HepG2 (cell line): ENCODE data around the gene WIZ. TPM values are rescaled to one million over a fixed set of nuclear protein-coding genes. Genes with fewer than 3 reads are reported as not detected.

Source experiments
- ADNP ChIP-seq: sonication (generic); formaldehyde crosslinking; IDR thresholded peaks from 2 replicates; pipeline ENCODE4 v1.4.0; 2020; ENCODE audit warnings: missing genetic modification reagents
- GABPB1 ChIP-seq: IDR thresholded peaks from 2 replicates; pipeline ENCODE4 v1.6.1; 2016; ENCODE audit warnings: mild to moderate bottlenecking, missing genetic modification reagents, moderate library complexity, missing compliant biosample characterization
- HOXD1 ChIP-seq: sonication (generic); formaldehyde crosslinking; IDR thresholded peaks from 2 replicates; pipeline ENCODE4 v1.5.0; 2020; ENCODE audit warnings: missing genetic modification reagents
- KLF13 ChIP-seq: sonication (generic); formaldehyde crosslinking; IDR thresholded peaks from 2 replicates; pipeline ENCODE4 v1.4.0; 2020; ENCODE audit warnings: mild to moderate bottlenecking, missing genetic modification reagents
- MAZ ChIP-seq, 2 experiments: sonication (generic) in 1 of 2; formaldehyde crosslinking in 1 of 2; IDR thresholded peaks; 2 replicates each; pipeline versions ENCODE4 v1.5.0 to v1.6.1; 2012 to 2020; ENCODE audit warnings: low read depth in 2 of 2, mild to moderate bottlenecking in 2 of 2, borderline replicate concordance in 1 of 2, improper control_type of control experiment in 1 of 2, low read length in 1 of 2, missing genetic modification reagents in 1 of 2, moderate library complexity in 1 of 2
- PLRG1 ChIP-seq: fragments of 450-650 bp; conservative IDR thresholded peaks from 2 replicates; pipeline ENCODE4 v1.6.1; 2016
- RBM22 ChIP-seq: fragments of 200-400 bp; formaldehyde crosslinking; optimal IDR thresholded peaks from 2 replicates; pipeline ENCODE3; 2017; ENCODE audit warnings: mild to moderate bottlenecking, low read length, moderate library complexity
- RCOR2 ChIP-seq: IDR thresholded peaks from 2 replicates; pipeline ENCODE4 v1.6.1; 2016; ENCODE audit warnings: missing biosample characterization, missing genetic modification reagents
- TBL1XR1 ChIP-seq: fragments of 150-350 bp; IDR thresholded peaks from 2 replicates; pipeline ENCODE4 v1.6.1; 2014; ENCODE audit warnings: borderline replicate concordance, low read length; ENCODE audit not compliant: partially characterized antibody
- TOE1 ChIP-seq: sonication (generic); formaldehyde crosslinking; IDR thresholded peaks from 2 replicates; pipeline ENCODE4 v1.4.0; 2020; ENCODE audit warnings: mild to moderate bottlenecking, missing genetic modification reagents
- TP53 ChIP-seq: sonication (generic); formaldehyde crosslinking; conservative IDR thresholded peaks from 2 replicates; pipeline ENCODE4 v1.4.0; 2020; ENCODE audit warnings: missing genetic modification reagents
- WIZ ChIP-seq: sonication (generic); formaldehyde crosslinking; IDR thresholded peaks from 2 replicates; pipeline ENCODE4 v1.5.1; 2020; ENCODE audit warnings: mild to moderate bottlenecking, missing genetic modification reagents
- ZFX ChIP-seq: sonication (generic); formaldehyde crosslinking; IDR thresholded peaks from 2 replicates; pipeline ENCODE4 v1.4.0; 2020; ENCODE audit warnings: mild to moderate bottlenecking, low read depth, missing genetic modification reagents, moderate library complexity
- ZNF124 ChIP-seq: sonication (generic); formaldehyde crosslinking; IDR thresholded peaks from 2 replicates; pipeline ENCODE4 v1.4.0; 2020; ENCODE audit warnings: missing genetic modification reagents
- ZNF160 ChIP-seq: sonication (generic); formaldehyde crosslinking; IDR thresholded peaks from 2 replicates; pipeline ENCODE4 v1.8.0; 2022; ENCODE audit warnings: mild to moderate bottlenecking, inconsistent platforms, missing genetic modification reagents
- ZNF24 ChIP-seq: fragments of 450-650 bp; IDR thresholded peaks from 2 replicates; pipeline ENCODE4 v1.6.1; 2017; ENCODE audit warnings: antibody characterized with exemption, mild to moderate bottlenecking
- ZNF30 ChIP-seq: sonication (generic); formaldehyde crosslinking; IDR thresholded peaks from 2 replicates; pipeline ENCODE4 v1.5.0; 2020; ENCODE audit warnings: mild to moderate bottlenecking, missing genetic modification reagents
- ZNF326 ChIP-seq: sonication (generic); formaldehyde crosslinking; IDR thresholded peaks from 2 replicates; pipeline ENCODE4 v1.4.0; 2020; ENCODE audit warnings: missing genetic modification reagents, borderline replicate concordance
- ZNF546 ChIP-seq: sonication (generic); formaldehyde crosslinking; conservative IDR thresholded peaks from 2 replicates; pipeline ENCODE4 v1.8.1; 2023; ENCODE audit warnings: mild to moderate bottlenecking, missing genetic modification reagents
- ZNF678 ChIP-seq: sonication (generic); formaldehyde crosslinking; IDR thresholded peaks from 2 replicates; pipeline ENCODE4 v1.4.0; 2020; ENCODE audit warnings: mild to moderate bottlenecking, missing genetic modification reagents
- ZNF749 ChIP-seq: sonication (generic); formaldehyde crosslinking; IDR thresholded peaks from 2 replicates; pipeline ENCODE4 v1.8.0; 2022; ENCODE audit warnings: mild to moderate bottlenecking, missing genetic modification reagents, moderate library complexity, borderline replicate concordance
- ZNF772 ChIP-seq: sonication (generic); formaldehyde crosslinking; IDR thresholded peaks from 2 replicates; pipeline ENCODE4 v1.5.0; 2020; ENCODE audit warnings: mild to moderate bottlenecking, missing genetic modification reagents
- ZSCAN20 ChIP-seq: sonication (generic); formaldehyde crosslinking; IDR thresholded peaks from 2 replicates; pipeline ENCODE4 v1.4.0; 2020; ENCODE audit warnings: missing genetic modification reagents, mild to moderate bottlenecking, borderline replicate concordance
- polyA plus RNA-seq, 8 experiments: library from polyadenylated mRNA; depleted of rRNA in 3 of 8; stranded (reverse) in 7 of 8; unstranded in 1 of 8; fragments of >200 nt; fragmentation: Illumina TruSeq in 4 of 8; extraction: Trizol in 4 of 8; gene quantifications; 2 replicates each; pipeline versions ENCODE4 v1.2.1 to v1.2.3, GENCODE V29; 2011 to 2016; ENCODE audit warnings: low read depth in 4 of 8, missing spikeins in 1 of 8, mixed read lengths in 1 of 8; ENCODE audit not compliant: insufficient read depth in 1 of 8
- total RNA-seq, 5 experiments: library from RNA; depleted of rRNA; stranded (reverse); fragments of >200 nt; fragmentation: Illumina TruSeq; extraction: Trizol; gene quantifications; 2 replicates each; pipeline ENCODE4 v1.2.3, GENCODE V29; 2016; ENCODE audit warnings: low read depth in 1 of 5
- TF ChIP-seq, protein P1 (sequence below): sonication (generic); formaldehyde crosslinking; IDR thresholded peaks from 2 replicates; pipeline ENCODE4 v1.4.0; 2020; ENCODE audit warnings: mild to moderate bottlenecking, low read depth, missing genetic modification reagents
- TF ChIP-seq, protein P2 (sequence below): sonication (generic); formaldehyde crosslinking; IDR thresholded peaks from 2 replicates; pipeline ENCODE4 v1.5.0; 2020; ENCODE audit warnings: mild to moderate bottlenecking, missing genetic modification reagents
- TF ChIP-seq, protein P3 (sequence below): sonication (generic); formaldehyde crosslinking; IDR thresholded peaks from 2 replicates; pipeline ENCODE4 v1.5.1; 2020; ENCODE audit warnings: missing genetic modification reagents, mild to moderate bottlenecking, borderline replicate concordance

WIZ gene
- total and polyA plus RNA-seq, 2 of the 13 experiments (the other 11 are each of a cell fraction or from before 2014, with no cell fraction given), result 4.7 to 4.8 TPM

DNA sequence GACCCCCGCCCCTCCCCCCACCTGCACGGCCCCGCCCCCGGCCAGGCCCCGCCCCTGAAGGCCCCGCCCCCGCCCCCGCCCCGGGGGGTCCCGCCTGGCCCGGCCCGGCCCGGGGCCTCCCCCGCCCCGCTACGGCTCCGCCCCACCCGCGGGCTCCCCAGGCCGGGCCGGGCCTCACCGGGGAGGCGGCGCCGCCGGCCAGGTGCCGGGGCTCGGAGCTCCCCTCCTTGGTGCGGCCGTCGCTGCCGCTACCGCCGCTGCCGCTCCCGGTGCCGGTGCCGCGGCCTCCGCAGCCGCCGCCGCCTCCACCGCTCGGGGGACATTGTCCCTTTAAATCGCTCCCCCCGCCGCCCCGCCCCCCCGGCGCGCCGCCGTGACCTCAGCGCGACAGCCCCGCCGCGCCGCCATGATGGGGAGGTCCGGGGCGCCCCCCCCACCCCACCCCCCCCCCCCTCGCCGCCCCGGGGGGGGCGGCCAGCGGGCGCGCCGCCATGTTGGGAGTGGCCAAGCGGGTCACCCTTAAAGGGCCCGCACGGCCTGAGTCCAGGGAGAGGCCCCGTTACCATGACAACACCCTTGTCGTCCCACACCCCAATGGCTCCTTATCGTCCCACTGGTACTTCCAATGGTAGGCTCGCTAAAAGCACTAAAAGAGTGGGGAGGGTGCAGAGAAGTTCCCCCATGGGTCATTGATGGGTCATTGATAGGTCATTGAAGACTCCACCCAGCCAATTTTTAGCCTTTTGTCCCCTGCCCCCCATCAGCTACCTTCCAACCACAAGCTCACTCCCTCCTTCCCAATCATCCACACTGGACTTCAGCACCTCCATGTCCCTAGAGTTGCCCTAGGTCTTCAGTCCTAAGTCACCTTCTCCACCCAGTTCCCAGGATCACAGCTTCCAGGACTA lies at the start of gene WIZ (continued):
- TF ChIP-seq, protein P1, sequence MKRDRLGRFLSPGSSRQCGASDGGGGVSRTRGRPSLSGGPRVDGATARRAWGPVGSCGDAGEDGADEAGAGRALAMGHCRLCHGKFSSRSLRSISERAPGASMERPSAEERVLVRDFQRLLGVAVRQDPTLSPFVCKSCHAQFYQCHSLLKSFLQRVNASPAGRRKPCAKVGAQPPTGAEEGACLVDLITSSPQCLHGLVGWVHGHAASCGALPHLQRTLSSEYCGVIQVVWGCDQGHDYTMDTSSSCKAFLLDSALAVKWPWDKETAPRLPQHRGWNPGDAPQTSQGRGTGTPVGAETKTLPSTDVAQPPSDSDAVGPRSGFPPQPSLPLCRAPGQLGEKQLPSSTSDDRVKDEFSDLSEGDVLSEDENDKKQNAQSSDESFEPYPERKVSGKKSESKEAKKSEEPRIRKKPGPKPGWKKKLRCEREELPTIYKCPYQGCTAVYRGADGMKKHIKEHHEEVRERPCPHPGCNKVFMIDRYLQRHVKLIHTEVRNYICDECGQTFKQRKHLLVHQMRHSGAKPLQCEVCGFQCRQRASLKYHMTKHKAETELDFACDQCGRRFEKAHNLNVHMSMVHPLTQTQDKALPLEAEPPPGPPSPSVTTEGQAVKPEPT (CRISPR knock-in tag), result no peak
- TF ChIP-seq HOXD1 (CRISPR knock-in tag) (no peak), TOE1 (CRISPR knock-in tag) (no peak), ZNF326 (CRISPR knock-in tag) (no peak), ZNF124 (CRISPR knock-in tag) (no peak), GABPB1 (peak; percentile 62; the same call in 1 of the 2 replicates), ZNF30 (CRISPR knock-in tag) (no peak), MAZ (IDR thresholded peaks at IDR 0.05; ENCODE audit: borderline replicate concordance, low read depth, low read length) (peak; percentile 61), MAZ (CRISPR knock-in tag; IDR thresholded peaks at IDR 0.05; ENCODE audit: low read depth) (no peak), ZNF749 (CRISPR knock-in tag) (no peak), ZSCAN20 (CRISPR knock-in tag) (no peak), ZFX (peak; percentile 40; the same call in 1 of the 2 replicates), ZNF772 (CRISPR knock-in tag) (no peak), WIZ (CRISPR knock-in tag) (no peak), RCOR2 (no peak), RBM22 (no peak), TBL1XR1 (no peak), TP53 (CRISPR knock-in tag) (no peak), ZNF546 (CRISPR knock-in tag) (no peak), KLF13 (no peak), ZNF24 (no peak), ZNF160 (CRISPR knock-in tag) (no peak), ZNF678 (no peak), PLRG1 (no peak), ADNP (CRISPR knock-in tag) (no peak)
- TF ChIP-seq, protein P2, sequence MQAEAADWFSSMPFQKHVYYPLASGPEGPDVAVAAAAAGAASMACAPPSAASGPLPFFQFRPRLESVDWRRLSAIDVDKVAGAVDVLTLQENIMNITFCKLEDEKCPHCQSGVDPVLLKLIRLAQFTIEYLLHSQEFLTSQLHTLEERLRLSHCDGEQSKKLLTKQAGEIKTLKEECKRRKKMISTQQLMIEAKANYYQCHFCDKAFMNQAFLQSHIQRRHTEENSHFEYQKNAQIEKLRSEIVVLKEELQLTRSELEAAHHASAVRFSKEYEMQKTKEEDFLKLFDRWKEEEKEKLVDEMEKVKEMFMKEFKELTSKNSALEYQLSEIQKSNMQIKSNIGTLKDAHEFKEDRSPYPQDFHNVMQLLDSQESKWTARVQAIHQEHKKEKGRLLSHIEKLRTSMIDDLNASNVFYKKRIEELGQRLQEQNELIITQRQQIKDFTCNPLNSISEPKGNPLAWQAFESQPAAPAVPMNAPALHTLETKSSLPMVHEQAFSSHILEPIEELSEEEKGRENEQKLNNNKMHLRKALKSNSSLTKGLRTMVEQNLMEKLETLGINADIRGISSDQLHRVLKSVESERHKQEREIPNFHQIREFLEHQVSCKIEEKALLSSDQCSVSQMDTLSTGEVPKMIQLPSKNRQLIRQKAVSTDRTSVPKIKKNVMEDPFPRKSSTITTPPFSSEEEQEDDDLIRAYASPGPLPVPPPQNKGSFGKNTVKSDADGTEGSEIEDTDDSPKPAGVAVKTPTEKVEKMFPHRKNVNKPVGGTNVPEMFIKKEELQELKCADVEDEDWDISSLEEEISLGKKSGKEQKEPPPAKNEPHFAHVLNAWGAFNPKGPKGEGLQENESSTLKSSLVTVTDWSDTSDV (CRISPR knock-in tag), result no peak
- TF ChIP-seq, protein P3, sequence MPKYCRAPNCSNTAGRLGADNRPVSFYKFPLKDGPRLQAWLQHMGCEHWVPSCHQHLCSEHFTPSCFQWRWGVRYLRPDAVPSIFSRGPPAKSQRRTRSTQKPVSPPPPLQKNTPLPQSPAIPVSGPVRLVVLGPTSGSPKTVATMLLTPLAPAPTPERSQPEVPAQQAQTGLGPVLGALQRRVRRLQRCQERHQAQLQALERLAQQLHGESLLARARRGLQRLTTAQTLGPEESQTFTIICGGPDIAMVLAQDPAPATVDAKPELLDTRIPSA (CRISPR knock-in tag), result no peak
